DND-41 (cell line): ENCODE data around the gene SART1.

ENCODE experiments used
- EZH2 ChIP-seq: IDR thresholded peaks from 3 replicates; pipeline ENCODE4 v1.6.1; 2012; ENCODE audit warnings: borderline replicate concordance, low read depth, mild to moderate bottlenecking, moderate library complexity, low read length, inconsistent platforms; ENCODE audit not compliant: severe bottlenecking
- TF ChIP-seq, protein P1 (sequence below): IDR thresholded peaks from 2 replicates; pipeline ENCODE4 v1.5.1; 2012; ENCODE audit warnings: borderline replicate concordance, low read length, moderate library complexity, mild to moderate bottlenecking; ENCODE audit not compliant: poor library complexity, severe bottlenecking; ENCODE audit errors: extremely low read depth

DNA sequence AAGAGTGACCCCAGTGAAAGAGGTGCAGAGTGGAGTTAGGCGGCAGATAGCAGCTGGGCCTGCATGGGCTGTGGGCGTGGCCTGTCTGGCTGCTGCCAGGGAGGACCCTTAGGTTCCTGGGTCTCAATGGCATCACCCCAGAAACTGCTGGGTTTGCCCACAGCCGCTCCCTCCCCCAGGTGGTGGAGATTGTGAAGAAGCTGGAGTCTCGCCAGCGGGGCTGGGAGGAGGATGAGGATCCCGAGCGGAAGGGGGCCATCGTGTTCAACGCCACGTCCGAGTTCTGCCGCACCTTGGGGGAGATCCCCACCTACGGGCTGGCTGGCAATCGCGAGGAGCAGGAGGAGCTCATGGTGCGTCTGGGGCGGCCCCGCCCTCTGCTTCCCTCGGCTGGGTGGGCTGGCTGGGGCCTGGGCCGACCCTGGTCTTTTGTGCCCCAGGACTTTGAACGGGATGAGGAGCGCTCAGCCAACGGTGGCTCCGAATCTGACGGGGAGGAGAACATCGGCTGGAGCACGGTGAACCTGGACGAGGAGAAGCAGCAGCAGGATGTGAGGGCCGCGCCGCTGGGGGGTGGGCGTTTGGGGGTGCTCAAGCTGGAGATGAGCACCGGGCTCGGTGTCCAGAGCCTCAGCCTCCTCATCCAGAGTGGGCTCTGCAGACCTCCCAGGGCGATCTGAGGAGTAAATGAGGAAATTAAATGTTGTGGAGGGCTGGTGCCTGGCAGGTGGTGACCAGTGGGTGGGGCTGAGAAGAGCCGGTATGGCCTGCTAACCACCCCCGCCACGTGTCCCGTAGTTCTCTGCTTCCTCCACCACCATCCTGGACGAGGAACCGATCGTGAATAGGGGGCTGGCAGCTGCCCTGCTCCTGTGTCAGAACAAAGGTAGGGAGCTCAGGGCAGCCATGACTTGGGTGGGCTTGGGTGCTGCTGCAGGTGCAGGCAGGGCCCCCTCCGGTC is 15.0 kb downstream of the SART1 start:
- TF ChIP-seq, protein P1, sequence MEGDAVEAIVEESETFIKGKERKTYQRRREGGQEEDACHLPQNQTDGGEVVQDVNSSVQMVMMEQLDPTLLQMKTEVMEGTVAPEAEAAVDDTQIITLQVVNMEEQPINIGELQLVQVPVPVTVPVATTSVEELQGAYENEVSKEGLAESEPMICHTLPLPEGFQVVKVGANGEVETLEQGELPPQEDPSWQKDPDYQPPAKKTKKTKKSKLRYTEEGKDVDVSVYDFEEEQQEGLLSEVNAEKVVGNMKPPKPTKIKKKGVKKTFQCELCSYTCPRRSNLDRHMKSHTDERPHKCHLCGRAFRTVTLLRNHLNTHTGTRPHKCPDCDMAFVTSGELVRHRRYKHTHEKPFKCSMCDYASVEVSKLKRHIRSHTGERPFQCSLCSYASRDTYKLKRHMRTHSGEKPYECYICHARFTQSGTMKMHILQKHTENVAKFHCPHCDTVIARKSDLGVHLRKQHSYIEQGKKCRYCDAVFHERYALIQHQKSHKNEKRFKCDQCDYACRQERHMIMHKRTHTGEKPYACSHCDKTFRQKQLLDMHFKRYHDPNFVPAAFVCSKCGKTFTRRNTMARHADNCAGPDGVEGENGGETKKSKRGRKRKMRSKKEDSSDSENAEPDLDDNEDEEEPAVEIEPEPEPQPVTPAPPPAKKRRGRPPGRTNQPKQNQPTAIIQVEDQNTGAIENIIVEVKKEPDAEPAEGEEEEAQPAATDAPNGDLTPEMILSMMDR, result no peak
- no peak for TF ChIP-seq EZH2
